Measurements from ENCODE around the gene GID8.

GID8 gene

DNA sequence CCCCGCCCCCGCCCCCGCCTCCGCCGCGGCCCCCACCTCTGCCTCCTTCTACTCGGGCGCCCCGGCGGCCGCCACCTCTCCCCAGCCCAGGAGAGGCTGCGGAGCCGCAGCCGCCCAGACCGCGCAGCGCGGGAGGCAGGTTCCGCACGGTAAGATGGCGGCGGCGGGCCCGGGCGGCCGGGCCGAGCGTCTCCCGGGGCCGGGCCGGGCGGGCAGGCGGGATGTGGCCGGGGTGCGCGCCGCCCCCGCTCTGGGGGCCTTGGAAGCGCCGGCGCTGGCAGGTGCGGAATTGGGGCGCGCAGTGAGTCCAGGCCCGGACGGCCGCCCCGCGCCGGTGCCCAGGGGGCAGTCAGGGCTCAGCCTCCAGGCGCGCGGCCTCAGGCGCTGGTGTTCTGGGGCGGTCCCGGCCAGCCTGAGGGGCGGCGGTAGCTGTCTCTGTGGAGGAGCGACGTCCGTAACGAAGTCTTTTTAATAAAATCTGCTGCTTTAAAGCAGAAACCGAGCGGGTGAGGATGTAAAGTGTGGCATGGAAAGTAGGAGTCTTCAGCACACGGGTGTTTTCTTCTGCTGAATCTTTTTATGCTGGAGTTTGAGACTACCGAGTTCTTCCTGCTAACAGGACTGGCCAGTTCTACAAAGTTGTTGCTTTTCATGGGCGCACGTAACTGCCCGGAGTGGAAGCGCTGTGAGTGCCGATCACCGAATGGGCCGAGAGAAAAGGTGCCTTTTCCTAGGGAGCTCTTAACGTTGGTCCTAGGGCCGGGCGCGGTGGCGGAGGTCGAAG, at the start of gene GID8:
GID8 (plus strand) TSS at position 43 of the 784 bp plus-strand sequence. CDS start 3,356 bp downstream, outside the sequence.
- no peak for DNase-seq (ENCODE audit: low read depth)

DNA sequence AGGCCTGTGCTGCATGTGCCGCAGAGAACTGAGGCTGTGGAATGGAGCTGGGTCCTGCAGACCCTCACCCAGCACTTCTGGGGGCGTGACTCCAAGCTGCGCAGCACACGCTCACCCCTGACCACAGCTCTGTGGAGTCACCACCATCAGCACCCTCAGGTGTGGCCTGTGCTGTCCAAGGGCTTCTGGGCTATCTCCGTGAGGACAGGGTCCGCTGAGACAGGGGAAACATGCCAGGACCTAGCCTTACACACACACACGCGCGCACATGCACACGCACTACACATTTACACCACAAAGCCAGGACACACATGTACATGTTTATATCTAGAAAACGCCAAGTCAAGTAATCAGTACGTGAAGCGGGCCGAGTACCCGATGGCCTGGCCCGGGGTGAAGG, 49.5 kb upstream of the GID8 start:
- DNase-seq (ENCODE audit: low read depth), result no peak

DNA sequence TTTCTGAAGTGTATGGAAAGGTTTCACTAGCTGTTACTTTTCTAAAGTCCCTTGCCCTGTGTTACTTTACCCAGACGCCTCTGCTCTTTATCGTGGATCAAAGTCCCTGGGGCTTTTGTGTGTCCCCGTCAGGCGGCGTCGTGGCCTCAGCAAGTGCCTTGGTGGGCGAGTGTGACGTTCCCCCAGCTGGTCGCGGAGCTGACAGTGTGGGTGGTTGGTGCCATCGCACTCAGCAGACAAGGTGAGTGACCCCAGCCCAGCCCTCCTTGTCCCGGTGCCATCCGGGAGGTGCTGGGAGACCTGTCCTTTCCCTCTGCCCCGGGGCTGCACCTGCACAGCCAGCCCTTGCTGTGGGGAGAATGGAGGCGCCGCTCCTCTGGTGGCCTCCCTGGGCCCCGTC, 49.0 kb upstream of the GID8 start:
- no peak for DNase-seq (ENCODE audit: low read depth)

DNA sequence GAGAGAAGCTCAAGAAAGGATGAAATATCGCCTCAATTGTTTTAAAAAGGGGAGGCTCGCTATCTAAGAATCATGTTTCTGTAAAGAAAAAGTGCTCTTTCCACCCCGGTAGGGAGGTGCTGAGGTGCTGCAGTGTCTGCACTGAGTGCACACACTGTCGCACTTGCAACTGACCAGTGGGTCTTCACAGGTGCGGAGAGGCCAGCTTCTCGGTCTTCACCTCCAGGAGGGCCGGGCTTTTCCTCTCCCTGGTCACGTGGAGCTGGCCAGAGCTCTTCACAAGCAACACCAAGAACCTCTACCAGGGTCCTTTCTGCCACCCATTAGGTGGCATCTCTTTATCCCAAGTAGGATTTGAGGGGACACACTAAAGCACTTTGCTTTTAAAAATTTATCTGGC, 48.5 kb upstream of the GID8 start:
- no peak for DNase-seq (ENCODE audit: low read depth)

DNA sequence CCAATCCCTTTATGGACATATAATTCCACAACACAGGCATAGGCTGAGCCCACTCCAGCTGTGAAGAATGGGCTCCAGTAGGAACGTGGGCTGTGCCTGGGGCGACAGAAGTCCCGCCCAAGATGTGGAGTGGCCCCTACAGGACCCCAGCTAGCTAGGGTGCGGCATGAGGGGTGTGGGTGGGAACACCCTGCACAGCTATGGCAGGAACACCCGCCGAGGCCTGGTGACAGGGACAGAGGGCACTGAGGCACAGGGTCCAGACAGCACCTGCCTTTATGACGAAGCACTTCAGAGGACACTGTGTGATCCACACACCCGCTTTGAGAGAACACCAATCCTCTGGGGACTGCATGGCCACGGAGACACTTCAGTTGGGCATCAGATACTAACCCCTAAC, 48.1 kb upstream of the GID8 start:
- DNase-seq (ENCODE audit: low read depth), result no peak

DNA sequence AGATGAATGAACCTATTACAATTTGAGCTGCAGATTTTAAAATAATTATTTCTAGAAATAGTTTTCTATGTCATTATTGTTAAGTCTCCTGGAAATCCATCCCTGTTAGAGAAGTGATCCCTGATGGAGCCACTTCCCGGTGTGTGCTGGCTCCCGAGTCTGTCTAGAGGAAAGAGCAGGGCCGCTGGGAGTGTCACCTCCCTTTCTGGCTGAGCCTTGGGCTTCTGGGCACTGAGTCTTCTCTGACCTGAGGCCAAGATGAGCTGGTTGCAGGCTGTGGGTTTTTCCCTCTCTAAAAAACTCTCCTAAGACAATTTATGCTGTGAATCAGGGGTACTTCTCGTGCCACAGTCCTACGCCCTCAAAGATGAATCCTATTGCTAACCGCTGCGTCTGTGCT, 47.5 kb upstream of the GID8 start:
- no peak for DNase-seq (ENCODE audit: low read depth)

DNA sequence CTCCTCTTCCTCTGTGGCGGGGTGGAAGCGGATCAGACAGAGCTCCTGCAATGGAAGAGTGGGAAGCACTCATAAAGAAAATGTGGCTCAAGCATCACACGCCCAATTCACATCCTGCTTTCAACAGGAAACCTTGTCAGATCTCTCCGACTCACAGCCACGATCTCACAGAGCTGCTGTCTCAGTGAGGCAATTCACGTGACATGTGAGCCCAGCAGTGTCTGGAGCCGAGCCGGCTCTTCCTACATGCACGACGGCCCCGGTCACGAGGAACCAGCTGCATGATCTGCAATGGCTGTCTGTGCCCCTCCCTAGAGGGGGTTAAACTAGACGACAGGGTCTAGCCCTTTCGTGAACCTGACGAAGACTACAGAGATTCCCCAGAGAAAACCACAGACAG, 46.8 kb upstream of the GID8 start:
- no peak for DNase-seq (ENCODE audit: low read depth)

DNA sequence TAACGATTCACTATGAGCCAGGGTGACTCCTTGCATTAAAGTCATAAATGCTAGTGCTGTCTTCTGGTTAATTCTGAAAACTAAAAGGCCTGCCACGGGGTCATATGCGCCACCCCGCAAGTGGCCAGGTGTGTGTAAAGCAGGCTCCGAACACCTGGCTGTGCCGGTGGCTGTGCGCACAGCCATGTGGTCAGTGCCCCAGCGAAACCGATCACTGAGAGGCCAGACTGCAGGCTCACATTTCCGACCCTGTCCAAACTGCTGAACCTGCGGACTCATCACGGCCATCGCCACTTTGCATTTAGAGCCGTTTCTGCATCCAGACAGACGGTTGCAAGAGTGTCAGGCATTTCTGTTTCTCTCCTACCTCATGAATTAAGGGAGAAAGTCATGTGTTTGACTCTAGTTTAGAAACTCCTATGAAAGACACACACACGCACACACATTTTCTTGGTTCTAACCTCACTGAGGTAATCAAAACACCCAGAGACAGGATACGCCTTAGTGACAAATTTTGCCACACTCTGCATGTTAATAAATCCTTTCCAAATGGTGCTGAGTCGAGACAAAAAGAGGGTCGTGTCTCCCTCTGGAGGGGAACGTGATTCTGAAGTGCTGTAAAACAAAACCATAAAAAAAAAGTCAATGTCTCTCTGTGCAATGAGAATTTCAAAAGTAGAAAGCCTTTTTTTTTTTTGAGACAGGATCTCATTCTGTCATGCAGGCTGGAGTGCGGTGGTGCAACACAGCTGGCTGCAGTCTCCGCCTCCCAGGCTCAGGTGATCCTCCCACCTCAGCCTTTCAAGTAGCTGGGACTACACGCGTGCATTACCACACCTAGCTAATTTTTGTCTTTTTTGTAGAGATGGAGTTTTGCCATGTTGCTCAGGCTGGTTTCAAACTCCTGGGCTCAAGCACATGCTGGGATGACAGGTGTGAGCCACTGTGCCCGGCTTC, 45.3 kb upstream of the GID8 start:
- DNase-seq (ENCODE audit: low read depth), result no peak

DNA sequence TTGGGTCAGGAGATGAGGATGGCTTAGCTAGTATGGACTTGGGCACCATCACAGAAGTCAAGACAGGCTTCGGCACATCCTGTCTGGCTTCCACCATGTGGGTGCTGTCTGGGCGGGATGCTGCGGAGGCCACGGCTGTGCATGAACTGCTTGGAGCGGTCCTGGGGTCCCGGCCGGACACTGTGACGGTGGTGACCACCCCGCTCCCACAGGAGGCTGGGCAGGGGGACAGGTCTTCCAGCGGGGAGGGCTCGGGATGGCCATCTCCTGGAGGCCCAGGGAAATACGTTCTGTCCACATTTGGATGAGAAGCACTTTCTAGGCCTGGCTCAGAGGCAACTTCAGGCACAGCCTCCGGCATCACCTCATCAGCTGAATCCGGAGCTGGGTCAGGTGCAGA, 44.2 kb upstream of the GID8 start:
- DNase-seq (ENCODE audit: low read depth), result no peak

DNA sequence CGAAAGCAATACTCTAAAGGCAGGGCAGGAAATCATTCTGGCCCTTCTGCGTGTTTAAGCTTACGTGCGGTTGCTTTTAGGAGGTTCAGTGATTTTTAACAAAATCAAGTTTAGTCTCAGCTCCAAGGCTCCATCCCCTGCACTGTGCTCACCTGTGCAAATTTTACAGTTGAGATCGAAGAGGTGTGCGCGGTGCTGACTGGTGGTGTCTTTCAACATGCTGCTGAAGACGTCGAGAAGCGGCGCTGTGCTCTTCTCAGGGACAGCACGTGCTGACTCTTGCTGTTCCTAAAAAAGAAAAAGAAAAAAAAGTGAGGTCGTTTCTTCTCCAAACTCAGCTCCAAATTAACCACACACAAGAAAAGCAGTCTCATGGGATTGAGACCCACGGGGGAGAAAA, 43.7 kb upstream of the GID8 start:
- DNase-seq (ENCODE audit: low read depth), result no peak

DNA sequence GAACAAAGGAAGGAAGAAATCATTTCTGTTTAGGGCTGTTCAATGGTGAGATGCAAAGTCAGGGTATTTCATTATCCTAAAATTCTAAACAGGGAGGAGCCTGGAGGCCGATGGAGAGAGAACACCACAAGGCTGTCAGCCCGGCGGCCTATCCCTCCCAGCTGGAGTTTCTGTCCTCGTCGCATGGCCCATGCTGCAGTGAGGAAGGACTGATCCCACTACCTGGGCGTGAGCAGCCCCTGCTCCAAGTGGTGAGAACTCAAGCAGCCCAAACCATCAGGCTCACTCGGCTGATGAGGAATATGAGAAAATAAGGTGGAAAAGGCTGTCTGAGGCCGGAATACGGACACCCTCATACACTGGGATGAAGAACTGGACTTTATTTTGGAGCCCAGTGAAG, 42.4 kb upstream of the GID8 start:
- no peak for DNase-seq (ENCODE audit: low read depth)

DNA sequence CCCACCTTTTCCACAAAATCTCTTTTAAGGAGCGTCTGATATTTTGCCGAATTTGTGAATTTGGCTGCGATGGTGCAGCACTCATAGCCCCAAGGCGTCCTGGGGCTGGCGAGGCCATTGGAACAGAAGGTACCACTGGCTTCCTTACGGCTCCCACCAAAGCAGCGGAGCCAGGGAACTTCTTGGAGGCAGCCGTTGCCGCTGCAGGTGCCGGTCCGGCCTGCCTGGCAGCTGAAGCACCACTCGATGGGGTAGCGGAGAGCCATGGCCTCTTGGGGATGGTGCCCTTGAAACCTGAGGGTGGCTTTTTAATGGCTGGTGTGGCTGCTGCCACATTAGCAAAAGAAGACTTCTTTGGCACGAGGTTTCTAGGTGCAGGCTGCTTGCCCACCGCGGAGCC, 41.4 kb upstream of the GID8 start:
- DNase-seq (ENCODE audit: low read depth), result no peak

DNA sequence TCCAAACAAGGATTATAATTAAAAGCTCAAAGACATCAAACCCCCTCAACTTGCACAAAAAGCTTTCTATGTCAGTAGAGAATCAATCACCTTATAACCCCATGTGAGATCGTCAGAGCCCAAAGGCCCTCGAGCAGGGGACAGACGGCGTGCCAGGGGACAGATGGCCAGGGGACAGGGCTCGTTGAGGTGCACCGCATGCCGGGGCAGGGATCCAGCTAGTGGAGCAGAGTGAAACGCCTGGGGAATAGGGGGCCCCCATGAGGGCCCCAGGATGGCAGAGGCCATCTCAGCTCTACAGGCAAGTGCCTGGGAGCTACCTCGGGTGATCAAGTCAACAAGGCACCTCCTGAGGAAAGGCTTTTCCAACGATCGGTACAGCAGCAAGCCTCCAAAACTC, 40.3 kb upstream of the GID8 start:
- no peak for DNase-seq (ENCODE audit: low read depth)

DNA sequence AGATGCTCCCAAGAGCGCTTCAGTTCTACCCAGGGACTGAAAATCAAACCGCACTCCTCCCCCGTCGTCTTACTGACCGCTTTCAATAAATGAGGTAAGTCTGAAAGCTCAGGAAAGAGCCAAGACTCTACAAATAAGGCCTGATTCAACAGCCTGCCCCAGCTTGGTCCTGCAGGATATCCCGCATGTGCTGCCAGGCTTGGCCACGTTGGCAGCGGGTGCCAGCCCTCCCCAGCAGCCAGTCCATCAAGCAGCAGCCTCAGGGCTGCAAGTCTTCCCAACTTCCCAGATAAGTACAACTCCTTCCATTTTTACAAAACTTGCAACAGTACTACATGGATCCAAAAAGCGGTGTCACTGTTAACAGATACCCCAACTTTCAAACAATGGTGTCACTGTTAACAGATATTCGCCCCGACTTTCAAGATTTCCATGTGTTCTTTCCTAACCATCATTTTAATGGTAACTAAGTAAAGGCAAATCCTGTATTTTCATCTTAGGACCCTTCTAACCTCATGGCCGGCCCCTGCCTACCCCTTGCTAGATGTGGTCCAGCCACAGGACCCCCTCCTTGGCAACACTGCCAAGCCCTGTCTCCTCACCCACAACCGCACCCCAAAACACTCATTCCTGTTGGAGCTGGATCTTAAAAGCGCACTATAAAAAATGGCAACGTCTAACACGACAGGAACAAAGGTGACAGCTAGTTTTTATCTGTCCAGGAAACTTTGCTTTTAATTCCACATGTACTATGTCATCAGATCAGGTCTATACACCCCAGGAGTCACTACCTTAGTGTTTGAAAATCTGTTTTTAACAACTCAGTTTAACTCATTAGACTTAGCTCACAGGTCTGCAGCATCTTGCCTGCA, 39.6 kb upstream of the GID8 start:
- DNase-seq (ENCODE audit: low read depth), result no peak

DNA sequence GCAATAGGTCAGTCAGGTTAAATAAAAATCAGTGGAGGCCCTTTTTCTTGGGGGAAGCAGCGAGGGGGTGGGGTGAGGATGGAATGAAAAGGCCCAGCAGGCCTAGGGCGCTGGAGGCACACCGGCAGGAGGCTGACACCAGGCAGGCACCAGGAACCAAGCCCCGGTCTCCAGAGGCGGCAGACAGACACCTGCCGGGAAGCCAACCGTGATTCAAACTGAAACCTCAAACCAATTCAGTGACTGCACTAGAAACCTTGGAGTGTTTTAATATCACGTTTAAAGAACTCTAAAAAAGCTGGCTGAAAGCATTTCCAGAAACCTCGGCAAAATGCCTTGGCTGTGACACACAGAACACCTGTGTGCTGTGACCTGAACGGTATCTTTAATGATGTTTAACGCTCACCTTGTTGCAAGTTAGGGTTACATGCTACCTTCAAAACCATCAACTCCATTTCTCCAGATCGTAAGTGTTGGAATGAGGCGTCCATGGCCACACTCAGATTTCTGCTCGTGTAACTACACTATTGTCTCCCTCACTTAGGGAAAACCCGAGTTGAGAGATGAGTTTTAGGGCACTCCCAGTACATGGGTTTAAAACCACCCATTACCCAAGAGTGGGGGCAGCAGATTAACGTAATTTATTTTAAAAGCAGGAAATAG, 38.8 kb upstream of the GID8 start:
- no peak for DNase-seq (ENCODE audit: low read depth)

DNA sequence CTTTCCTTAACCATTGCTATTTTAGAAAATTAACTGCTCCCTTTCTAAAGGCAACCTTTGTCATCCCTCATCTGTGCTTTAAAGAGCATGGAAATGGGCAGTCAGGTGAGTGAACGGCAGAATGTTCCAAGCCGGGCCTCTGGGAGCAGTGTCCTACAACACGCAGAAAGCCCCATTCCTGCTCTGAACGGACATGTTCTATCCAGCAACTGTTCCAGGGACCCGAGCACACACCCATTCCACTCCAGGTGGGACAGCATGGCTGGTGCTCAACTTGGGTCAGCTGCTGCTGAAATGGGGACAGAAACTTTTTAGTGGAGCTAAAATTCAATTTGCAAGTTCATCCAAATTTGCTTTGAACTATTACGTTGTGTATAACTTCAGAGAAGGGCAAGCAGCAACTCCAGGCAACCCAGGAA, 38.3 kb upstream of the GID8 start:
- DNase-seq (ENCODE audit: low read depth), result no peak

DNA sequence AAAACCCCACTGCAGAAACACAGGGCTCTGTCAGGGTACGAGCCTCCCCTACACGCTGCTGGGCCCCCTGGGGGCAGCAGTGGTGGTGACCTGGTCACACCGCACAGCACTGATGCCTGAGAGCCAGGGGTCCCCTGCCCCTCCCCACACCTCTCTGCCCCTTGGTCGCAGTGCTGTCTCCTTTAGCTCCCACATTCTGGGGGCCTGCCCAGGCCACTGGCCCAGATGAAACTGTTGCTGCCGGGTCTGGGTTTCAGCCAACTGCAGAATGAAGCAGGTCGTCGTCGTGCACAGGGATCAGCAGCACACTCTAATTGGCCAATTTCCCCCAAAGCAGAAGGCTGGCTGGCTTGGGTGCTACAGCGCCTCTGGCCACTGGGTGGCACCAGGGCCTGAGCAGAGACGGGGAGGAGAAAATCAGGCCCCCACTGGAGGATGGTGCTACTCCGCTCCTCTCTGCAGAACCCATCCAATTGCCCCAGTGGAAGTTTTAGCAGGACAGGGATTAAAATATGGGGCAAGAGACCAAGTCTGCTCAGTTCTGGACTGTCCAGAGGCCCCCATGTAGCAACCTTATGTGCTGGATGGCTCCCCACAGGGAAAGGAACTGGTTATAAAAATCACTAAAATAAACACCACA, 37.8 kb upstream of the GID8 start:
- peak; percentile 63 for DNase-seq (ENCODE audit: low read depth)

DNA sequence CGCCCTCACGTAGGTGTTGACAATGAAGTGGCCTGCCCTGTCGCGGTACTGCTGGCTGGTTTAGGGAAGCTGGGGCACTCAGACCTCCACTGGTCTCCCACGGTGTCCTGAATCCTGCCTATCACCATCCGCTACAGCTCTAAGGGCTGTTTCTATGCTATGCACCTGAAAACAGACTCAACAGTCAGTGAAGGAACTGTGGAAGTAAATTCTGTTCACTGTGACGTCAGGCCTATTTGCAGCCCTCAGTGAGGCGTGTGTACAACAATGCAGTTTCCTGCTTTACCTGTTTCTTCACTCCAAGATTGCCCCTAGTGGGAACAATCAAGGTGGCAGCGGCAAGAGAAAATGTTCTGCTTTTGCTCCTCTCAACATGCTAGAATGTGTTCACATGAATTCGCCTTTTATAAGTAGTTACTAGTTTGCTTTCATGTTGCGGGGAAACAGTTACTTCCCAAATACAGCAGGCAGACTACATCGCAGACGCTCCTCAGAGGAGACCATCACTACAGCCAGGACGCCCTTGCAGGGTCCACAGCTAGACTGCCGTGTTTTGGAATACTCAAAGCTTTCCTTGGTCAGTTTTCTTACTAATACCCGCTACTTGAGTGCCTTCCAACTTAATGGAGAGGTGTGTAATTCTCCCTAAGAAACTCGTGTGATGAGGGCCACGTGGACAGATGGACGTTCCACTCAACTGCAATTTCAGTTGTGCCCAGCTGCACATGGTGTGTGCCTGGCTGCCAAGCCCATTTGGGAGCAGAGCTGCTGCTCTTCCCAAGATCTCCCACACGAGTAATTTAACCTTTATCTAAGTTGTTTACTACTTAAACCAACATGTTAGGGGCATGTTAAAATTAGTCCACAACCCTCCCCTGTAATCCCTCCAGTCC, 37.0 kb upstream of the GID8 start:
- DNase-seq (ENCODE audit: low read depth), result no peak

DNA sequence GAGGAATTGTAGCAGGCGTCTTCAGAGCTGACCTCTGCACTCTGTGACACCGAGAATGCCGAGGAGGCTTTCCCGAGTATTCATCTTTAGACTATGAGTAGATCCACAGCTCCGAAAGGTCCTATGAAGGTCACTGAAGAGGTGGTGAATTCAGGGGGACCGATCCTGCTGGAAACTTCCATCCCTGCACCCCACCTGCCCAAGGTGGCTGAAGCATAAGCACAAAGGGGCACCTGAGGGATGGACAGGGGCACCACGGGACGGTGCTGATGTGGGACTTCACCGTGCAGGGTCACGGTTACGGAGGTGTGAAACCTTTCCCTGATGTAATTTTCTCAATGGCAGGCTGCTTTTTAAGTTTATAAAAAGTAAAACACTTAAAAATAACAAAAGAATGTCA, 36.1 kb upstream of the GID8 start:
- no peak for DNase-seq (ENCODE audit: low read depth)

DNA sequence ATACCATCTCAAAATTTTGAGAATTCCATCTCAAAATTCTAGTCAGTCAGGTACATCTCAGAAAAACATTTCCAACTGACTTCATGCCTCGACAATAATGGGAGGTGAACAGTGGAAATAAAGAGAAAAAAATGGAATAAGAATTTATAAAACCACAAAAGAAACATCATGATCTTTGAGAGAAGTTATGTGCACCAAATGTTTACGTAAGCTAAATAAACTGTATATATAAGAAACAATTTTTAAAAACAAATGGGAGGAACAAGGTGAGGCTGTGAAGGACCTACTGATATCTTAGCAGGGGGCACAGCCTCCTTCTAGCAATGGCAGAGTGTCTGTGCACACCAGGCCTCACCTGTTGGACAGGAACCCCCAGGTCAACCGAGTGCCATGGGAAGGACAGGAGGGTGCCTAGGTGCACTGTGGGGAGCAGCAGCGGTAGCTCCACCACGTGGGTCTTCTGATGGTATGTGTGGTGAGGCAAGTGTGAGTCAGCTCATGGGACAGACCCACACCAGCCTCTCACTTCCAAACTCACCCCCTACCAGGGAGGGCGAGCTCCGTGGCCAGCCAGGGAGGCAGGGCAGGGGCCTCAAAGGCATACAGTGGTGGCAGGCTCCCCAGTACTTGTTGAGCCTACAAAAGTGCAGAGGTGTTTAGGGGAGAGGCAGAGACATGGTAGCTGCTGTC, 34.9 kb upstream of the GID8 start:
- DNase-seq (ENCODE audit: low read depth), result no peak
